K562 (cell line): Measurements from ENCODE around the gene PHF21A. TPM values are rescaled to one million over a fixed set of nuclear protein-coding genes. Genes with fewer than 3 reads are reported as not detected.

Experiments
- ATAC-seq: fragments of 200-7000 bp; cut with Tn5 transposase; 3 replicates; pipeline ENCODE4 v1.9.1; 2020; ENCODE audit warnings: moderate library complexity
- BruUV-seq: library from RNA; stranded (reverse); fragments of 400-500 nt; replicated peaks from 2 replicates; lab custom pipeline; 2021; lab: Mats Ljungman, UMichigan
- CTCF ChIA-PET: fragments of 300-600 bp; formaldehyde crosslinking; extraction: SDS; loops from one replicate; lab custom pipeline; 2021; ENCODE audit warnings: low intra/inter-chr PET ratio; lab: Yijun Ruan, JAX
- POLR2A ChIA-PET: fragments of 300-600, 350-650 bp; sonication (Branson Sonifier 250); formaldehyde crosslinking; extraction: SDS; loops from one replicate; lab custom pipeline; 2021; ENCODE audit warnings: antibody characterized with exemption, inconsistent platforms; lab: Yijun Ruan, JAX
- DNase-seq, 4 experiments: peaks; one replicate each; pipeline versions ENCODE4 v3.0.0 to v3.0.0-alpha.2; 2011 to 2018; ENCODE audit warnings: low spot score in 3 of 4, mixed read lengths in 3 of 4; ENCODE audit errors: extremely low read depth in 1 of 4
- FAIRE-seq: peaks from 2 replicates; lab custom pipeline; 2011; peaks lifted over from hg19 to GRCh38; lab: Jason Lieb, UNC
- H2AFZ ChIP-seq: 2 replicates; pipeline ENCODE4 v1.6.0; 2011; ENCODE audit warnings: low read depth, low read length, control low read depth, inconsistent platforms
- H3K27ac ChIP-seq: fragments of 200-600 bp; 3 replicates; pipeline ENCODE4 v1.8.0; 2011; ENCODE audit warnings: low read depth, mild to moderate bottlenecking, control low read depth, inconsistent platforms, low read length, moderate library complexity, mixed read lengths; ENCODE audit errors: extremely low read depth
- H3K27me3 ChIP-seq, 2 experiments: fragments of 300-600 bp in 1 of 2; 2 replicates in 1 of 2; 3 replicates in 1 of 2; pipeline versions ENCODE4 v1.6.0 to v1.8.0; 2011; ENCODE audit warnings: inconsistent platforms in 2 of 2, low read length in 2 of 2, mild to moderate bottlenecking in 1 of 2, mixed read lengths in 1 of 2, moderate library complexity in 1 of 2; ENCODE audit not compliant: control insufficient read depth in 2 of 2, insufficient read depth in 2 of 2
- H3K36me3 ChIP-seq: fragments of 300-600 bp; 3 replicates; pipeline ENCODE4 v1.8.0; 2011; ENCODE audit warnings: mild to moderate bottlenecking, low read length, inconsistent platforms; ENCODE audit not compliant: control insufficient read depth, insufficient read depth
- H3K4me1 ChIP-seq, 2 experiments: fragments of 200-600 bp in 1 of 2; replicated peaks in 1 of 2; 2 replicates in 1 of 2; 3 replicates in 1 of 2; pipeline versions ENCODE4 v1.5.1 to v1.8.0; 2011; ENCODE audit warnings: inconsistent platforms in 2 of 2, low read length in 2 of 2, mild to moderate bottlenecking in 1 of 2, mixed read lengths in 1 of 2, moderate library complexity in 1 of 2; ENCODE audit not compliant: control insufficient read depth in 2 of 2, insufficient read depth in 2 of 2
- H3K4me2 ChIP-seq: 2 replicates; pipeline ENCODE4 v1.6.1; 2011; ENCODE audit warnings: low read length, control low read depth, inconsistent platforms, mixed read lengths; ENCODE audit not compliant: insufficient read depth
- H3K4me3 ChIP-seq: fragments of 200-600 bp; sonication (generic), shearing (Covaris generic); 2 replicates; pipeline ENCODE4 v1.5.1; 2016; ENCODE audit warnings: control low read depth, inconsistent platforms
- H3K79me2 ChIP-seq: fragments of 200-600 bp; 3 replicates; pipeline ENCODE4 v1.8.0; 2011; ENCODE audit warnings: low read length, inconsistent platforms; ENCODE audit not compliant: control insufficient read depth, insufficient read depth
- H3K9ac ChIP-seq, 2 experiments: 2 replicates each; pipeline versions ENCODE4 v1.6.0 to v1.6.1; 2011; ENCODE audit warnings: low read depth in 2 of 2, low read length in 2 of 2, control low read depth in 1 of 2, inconsistent platforms in 1 of 2, mild to moderate bottlenecking in 1 of 2, mixed read lengths in 1 of 2; ENCODE audit not compliant: insufficient read depth in 1 of 2
- H3K9me1 ChIP-seq: one replicate; pipeline ENCODE4 v1.6.0; 2011; ENCODE audit warnings: inconsistent platforms, mild to moderate bottlenecking, low read length, moderate library complexity; ENCODE audit not compliant: control insufficient read depth, insufficient read depth
- H3K9me3 ChIP-seq: replicated peaks from 2 replicates; pipeline ENCODE4 v1.5.1; 2011; ENCODE audit warnings: low read depth, low read length, inconsistent platforms; ENCODE audit not compliant: control insufficient read depth, insufficient read depth
- H4K20me1 ChIP-seq: replicated peaks from 2 replicates; pipeline ENCODE4 v1.6.1; 2011; ENCODE audit warnings: low read length, inconsistent platforms, mixed read lengths; ENCODE audit not compliant: control insufficient read depth, insufficient read depth
- DEAF1 ChIP-seq: fragments of 450-650 bp; formaldehyde crosslinking; IDR thresholded peaks from 2 replicates; pipeline ENCODE4 v1.4.0; 2020; ENCODE audit warnings: mild to moderate bottlenecking, moderate library complexity
- HSF4 ChIP-seq: fragments of 250-450 bp; sonication (Bioruptor Pico); IDR thresholded peaks from 2 replicates; pipeline ENCODE4 v2.1.2; 2022; ENCODE audit warnings: mild to moderate bottlenecking, moderate library complexity, borderline replicate concordance
- POLR2G ChIP-seq: fragments of 200-400 bp; formaldehyde crosslinking; IDR thresholded peaks from 2 replicates; pipeline ENCODE4 v1.6.1; 2017; ENCODE audit warnings: low read depth, mild to moderate bottlenecking, antibody characterized with exemption, low read length, moderate library complexity
- WGBS: fragments of 100-300 bp; shearing (Covaris generic); methylation state at CpG from one replicate; pipeline ENCODE4 v1.1.6; 2016; ENCODE audit warnings: low coverage, mixed read lengths; ENCODE audit not compliant: insufficient coverage; ENCODE audit errors: missing lambda C conversion rate; 5-methylcytosine and 5-hydroxymethylcytosine counted together
- in situ Hi-C: fragments of 300-500 bp; cut with MboI; formaldehyde crosslinking; loops from 4 replicates; pipeline ENCODE4 v1.15.0; 2018; ENCODE audit warnings: inconsistent platforms, mixed read lengths
- intact Hi-C: fragments of 100-400 bp; cut with micrococcal nuclease; formaldehyde crosslinking; loops from 2 replicates; pipeline ENCODE4 v1.14.2; 2022
- polyA plus RNA-seq, 8 experiments: library from polyadenylated mRNA; depleted of rRNA in 4 of 8; stranded (reverse) in 5 of 8; unstranded in 3 of 8; fragments of >200 nt; fragmentation: Nextera tagmentation in 2 of 8; fragmentation: Illumina TruSeq in 1 of 8; extraction: Ambion mirVana in 2 of 8; extraction: Trizol in 1 of 8; gene quantifications; 2 replicates each; pipeline versions ENCODE4 v1.2.1 to v1.2.3, GENCODE V29; 2011 to 2014; ENCODE audit warnings: inconsistent platforms in 1 of 8, missing spikeins in 1 of 8
- total RNA-seq, 7 experiments: library from RNA; depleted of rRNA in 6 of 7; stranded (reverse); fragments of >200 nt in 6 of 7; fragmentation: Illumina TruSeq in 2 of 7; extraction: Trizol in 2 of 7; gene quantifications; 2 replicates each; pipeline versions ENCODE4 v1.2.1 to v1.2.3, GENCODE V29; 2011 to 2021; ENCODE audit warnings: low replicate concordance in 1 of 7

PHF21A gene
- total and polyA plus RNA-seq, 9 of the 15 experiments (the other 6 are each of a cell fraction or from before 2014, with no cell fraction given) = 1.5 to 32.4 (median 10.7) TPM

- H3K79me2 ChIP-seq = no peaks in the 10 kb centered on the region
- H3K27me3 ChIP-seq = no peaks in the 10 kb centered on the region
- peak overlapping the region in 1 of 2 experiments; percentile 38; a peak in 1 of 4 replicates for H3K9ac ChIP-seq
- DNase-seq (no peak), FAIRE-seq (no peak), ATAC-seq (no peak; the same call in 2 of the 3 replicates)
- no peak overlapping the region for H3K27ac ChIP-seq
- no TSS peak for BruUV-seq
- 0 out of 2 replicates have a peak, but pooled peaks cover 3% of the 10 kb centered on the region for H4K20me1 ChIP-seq
- TF ChIP-seq HSF4 (CRISPR knock-in tag) (no peak), POLR2G (peak; percentile 69), DEAF1 (CRISPR knock-in tag) (no peak)
- ChIA-PET POLR2A (interaction anchor here (0.6 to 1.1 kb wide), 2 partner anchors 11 to 331 kb away, joined by 3 read pairs; no protein-coding TSS in a partner anchor), CTCF (no interaction called here)
- H3K9me3 ChIP-seq = no peaks in the 10 kb centered on the region
- H3K9me1 ChIP-seq = peaks cover 6% of the 10 kb centered on the region
- 77% methylated on average over 8 of the region's 8 CpGs for WGBS
- no peak overlapping the region for H3K4me2 ChIP-seq
- H2AFZ ChIP-seq = no peak overlapping the region
- in situ Hi-C loops = no loop called here
- H3K36me3 ChIP-seq = peaks cover 16% of the 10 kb centered on the region; the same call in 1 of the 3 replicates
- peaks cover 8 to 55% of the 10 kb centered on the region in 2 experiments; a peak in 4 of 5 replicates for H3K4me1 ChIP-seq
- intact Hi-C loops = no loop called here
- H3K4me3 ChIP-seq = no peak overlapping the region
These were observed 213.3 kb downstream of the PHF21A start for GRCh38 chr11:45907911-45908370.
